Fibroblast of mammary gland (primary cell): ENCODE data around the gene ATP8B2.

Experiments used
- DNase-seq: peaks from one replicate; pipeline ENCODE4 v3.0.0-alpha.2; 2010; ENCODE audit warnings: low read depth
- H3K4me3 ChIP-seq: 2 replicates; pipeline ENCODE4 v1.5.1; 2011; ENCODE audit warnings: low read depth, mild to moderate bottlenecking, low read length, moderate library complexity; ENCODE audit not compliant: control insufficient read depth
- TF ChIP-seq, protein P1 (sequence below): conservative IDR thresholded peaks from 2 replicates; pipeline ENCODE4 v1.5.1; 2011; ENCODE audit warnings: low read depth, low read length, inconsistent platforms; ENCODE audit not compliant: control insufficient read depth, insufficient read depth

ATP8B2 gene

DNA sequence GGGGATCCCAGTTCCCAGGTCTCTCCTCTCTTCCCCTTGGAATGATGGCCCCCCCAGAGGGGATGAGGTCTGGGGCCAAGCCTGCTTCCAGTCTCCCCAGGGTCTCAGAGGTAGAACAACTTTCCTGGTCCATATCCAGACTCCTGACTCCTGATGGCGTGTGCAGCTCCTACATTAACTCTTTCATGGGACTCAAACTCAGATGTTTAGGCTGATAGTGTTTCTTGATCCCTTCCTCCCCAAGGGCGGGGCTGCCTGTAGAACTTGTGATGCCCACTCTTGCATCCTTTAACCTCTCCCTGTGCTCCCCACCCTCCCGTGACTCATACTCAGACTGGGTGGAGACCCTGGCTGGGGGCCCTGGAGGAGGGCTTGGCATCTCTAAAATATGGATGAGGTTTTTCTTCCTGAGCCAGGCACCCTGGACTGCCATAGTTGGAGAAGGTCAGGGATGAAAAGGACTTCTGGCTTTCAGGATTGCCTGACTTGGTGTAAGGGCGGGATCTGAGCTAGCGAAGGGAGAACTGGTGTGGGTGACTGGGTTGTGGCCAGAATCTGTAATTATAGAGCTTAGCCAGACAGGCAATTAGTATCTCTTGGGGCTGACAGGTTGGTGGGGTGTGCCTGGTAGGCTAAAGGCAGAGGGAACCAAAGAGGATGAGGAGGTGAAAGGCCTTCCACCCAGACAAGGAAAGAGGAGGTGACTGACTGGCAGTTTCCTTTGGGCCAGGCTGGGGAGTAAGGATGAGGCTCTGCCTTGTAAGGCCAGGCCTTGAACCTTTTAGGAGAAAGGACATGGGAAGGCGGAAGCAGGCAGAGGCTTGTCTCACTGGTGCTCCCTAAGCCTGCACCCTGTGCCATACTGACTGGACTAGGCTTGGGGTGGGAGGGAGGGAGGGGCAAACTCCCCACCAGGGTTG lies 1.5 kb downstream of the ATP8B2 start:
- DNase-seq = peak; percentile 92
- TF ChIP-seq, protein P1, sequence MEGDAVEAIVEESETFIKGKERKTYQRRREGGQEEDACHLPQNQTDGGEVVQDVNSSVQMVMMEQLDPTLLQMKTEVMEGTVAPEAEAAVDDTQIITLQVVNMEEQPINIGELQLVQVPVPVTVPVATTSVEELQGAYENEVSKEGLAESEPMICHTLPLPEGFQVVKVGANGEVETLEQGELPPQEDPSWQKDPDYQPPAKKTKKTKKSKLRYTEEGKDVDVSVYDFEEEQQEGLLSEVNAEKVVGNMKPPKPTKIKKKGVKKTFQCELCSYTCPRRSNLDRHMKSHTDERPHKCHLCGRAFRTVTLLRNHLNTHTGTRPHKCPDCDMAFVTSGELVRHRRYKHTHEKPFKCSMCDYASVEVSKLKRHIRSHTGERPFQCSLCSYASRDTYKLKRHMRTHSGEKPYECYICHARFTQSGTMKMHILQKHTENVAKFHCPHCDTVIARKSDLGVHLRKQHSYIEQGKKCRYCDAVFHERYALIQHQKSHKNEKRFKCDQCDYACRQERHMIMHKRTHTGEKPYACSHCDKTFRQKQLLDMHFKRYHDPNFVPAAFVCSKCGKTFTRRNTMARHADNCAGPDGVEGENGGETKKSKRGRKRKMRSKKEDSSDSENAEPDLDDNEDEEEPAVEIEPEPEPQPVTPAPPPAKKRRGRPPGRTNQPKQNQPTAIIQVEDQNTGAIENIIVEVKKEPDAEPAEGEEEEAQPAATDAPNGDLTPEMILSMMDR = no peak
- peak overlapping the region; percentile 72 for H3K4me3 ChIP-seq

DNA sequence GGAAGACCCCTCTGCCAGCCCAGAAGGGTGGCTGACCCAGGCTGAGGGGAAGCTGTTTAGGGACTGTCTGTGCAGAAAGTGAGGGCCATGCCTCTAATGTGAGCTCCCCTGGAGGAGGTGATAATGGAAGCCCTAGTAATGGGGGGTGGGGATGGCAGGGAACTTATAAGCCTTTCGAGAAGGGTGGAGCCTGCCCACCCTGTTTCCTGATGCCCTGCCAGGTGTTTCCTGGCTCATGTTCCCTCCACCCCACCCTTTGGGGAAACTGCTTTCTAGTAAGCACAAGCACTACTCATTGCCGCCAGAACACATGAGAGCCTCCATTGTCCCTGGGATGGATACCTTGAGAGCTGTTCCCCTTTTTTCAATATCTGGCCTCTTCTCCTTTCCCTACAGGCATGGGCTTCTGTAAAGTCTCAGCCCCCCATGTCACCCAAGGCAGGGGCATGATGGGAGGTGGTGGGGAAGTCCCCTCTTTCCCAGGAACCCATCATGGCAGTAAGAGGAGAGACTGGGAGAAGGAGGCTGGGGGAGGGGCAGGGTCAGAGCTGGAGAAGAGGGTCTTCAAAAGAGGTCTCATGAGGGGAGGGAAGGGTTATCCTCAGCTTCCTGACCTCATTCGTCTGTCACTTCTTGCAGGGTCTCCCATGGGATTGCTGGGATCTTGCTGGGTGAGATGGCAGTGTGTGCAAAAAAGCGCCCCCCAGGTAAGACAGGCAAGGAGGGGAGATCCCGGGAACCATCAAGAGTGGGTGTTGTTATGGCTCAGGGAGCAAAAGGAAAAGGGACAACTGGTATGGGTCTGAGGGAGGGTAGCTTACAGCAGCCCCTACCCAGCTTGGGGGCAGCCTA lies 2.4 kb downstream of the ATP8B2 start:
- no peak for DNase-seq
- peak overlapping the region; percentile 44 for H3K4me3 ChIP-seq
- TF ChIP-seq, protein P1 = no peak

DNA sequence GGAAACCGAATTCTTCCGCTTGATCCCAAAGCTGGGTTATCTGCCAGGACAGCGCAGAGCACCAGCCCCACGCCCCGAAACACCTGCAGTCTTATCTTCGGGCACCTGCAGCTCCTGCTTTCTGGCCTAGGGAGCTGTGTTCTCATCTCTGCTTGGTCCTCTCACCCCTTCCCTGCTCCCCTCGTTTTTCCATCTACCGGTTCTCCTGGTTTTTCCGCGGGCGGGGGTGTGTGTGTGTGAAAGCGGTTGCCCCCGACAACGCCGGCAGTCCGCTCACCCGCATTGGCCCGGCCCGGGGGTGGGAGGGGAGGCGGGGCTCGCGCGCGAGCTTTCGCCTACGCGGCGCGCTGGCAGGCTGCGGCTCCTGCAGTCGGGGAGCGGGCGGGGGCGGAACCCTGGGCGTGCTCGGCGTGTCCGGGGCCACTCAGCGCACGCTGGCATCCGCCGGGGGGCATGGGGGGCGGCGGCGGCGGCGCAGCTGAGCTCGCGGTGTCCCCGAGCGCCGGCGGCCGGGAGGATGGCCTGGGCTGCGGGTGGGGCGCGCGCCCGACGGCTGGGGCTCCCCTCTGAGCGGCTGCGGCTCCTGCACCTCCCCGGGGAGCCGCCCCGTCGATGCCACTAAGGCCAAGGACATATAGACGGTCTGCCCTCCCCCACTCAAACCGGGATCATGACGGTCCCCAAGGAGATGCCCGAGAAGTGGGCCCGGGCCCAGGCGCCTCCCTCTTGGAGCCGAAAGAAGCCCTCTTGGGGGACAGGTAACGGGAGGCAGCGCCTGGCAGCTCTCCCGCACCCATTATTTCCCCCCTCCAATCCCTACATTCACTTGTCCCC lies 3.2 kb downstream of the ATP8B2 start:
- TF ChIP-seq, protein P1 = no peak
- DNase-seq = peak; percentile 51
- H3K4me3 ChIP-seq = peak overlapping the region; percentile 44

DNA sequence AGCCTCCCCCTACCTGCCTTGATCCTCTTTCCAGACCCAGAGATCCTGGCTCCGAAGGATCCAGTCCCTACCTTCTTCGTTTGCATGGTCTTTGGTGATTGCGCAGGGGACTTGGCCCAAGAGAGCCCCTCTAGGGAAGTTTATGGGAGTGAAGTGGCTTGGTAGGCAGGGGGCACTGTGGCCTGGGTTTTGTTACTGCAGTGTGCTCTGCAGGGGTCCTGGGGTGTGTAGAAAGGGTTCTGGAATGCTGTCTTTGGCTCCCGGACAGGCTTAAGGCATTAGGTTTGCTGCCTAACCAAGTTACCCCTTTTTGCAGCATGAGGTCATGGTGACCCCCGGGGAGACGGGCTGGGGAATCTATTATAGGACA lies 3.8 kb downstream of the ATP8B2 start:
- peak overlapping the region; percentile 30 for H3K4me3 ChIP-seq
- TF ChIP-seq, protein P1 = peak; percentile 14
- no peak for DNase-seq

DNA sequence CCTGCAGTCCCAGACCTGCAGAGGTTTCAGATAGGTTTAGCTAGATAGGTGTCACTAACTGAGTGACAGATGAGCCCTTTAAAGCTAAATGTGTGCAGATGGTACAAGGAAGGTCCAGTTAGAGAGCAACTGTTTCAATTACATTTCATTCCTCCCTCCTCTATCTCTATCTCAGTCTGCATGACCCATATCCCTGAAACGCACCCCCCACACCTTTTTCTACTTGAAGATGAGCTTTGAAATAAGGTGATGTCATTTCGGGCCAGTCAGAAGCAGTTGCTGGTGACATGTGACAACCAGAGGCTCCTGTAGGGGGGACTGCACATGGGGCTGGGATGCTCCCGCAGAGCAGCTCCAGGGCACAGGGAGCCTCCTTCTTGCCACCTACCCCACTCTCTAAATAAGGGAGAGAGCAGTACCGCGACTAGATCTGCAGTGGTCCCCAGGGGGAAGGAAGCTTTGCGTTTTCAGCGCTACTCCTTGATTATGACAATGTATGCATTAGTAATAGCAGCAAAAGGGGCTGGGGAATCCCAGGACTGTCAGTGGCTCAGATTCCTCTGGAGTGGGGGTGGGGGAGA lies 4.3 kb downstream of the ATP8B2 start:
- no peak for DNase-seq
- TF ChIP-seq, protein P1 = no peak
- no peak overlapping the region for H3K4me3 ChIP-seq

DNA sequence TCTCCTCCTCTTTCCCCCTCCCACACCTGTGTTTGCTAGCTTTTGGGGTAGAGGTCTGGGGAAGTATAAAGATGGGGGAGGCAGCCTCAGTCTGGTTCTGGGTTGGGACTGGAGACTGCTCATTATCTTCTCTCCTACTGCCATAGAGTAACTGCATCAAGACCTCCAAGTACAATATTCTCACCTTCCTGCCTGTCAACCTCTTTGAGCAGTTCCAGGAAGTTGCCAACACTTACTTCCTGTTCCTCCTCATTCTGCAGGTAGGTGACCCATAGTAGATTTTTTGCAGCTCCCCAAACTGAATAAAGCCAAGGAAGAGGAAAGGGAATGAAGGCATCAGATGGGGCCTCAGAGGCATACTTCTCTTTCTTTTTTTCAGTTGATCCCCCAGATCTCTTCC lies 5.3 kb downstream of the ATP8B2 start:
- no peak for DNase-seq
- TF ChIP-seq, protein P1 = no peak
- H3K4me3 ChIP-seq = no peak overlapping the region
